SK-N-SH treated with all-trans-retinoic acid at 6 μM for 48 hours (cell line): ENCODE data around the gene RLN3.
A peak's percentile ranks its signal among the peaks of the same experiment; 100 is the strongest.

Experiments
- ATAC-seq: fragments of 200-7000 bp; cut with Tn5 transposase; 3 replicates; pipeline ENCODE4 v1.9.1; 2020; ENCODE audit warnings: mild to moderate bottlenecking, moderate library complexity
- ARNTL ChIP-seq: fragments of 450-650 bp; formaldehyde crosslinking; IDR thresholded peaks from 2 replicates; pipeline ENCODE4 v1.5.0; 2020; ENCODE audit warnings: low read depth, mild to moderate bottlenecking, moderate library complexity, borderline replicate concordance
- BACH2 ChIP-seq: fragments of 250-450 bp; sonication (Bioruptor Pico); IDR thresholded peaks from 2 replicates; pipeline ENCODE4 v1.9.0; 2021; ENCODE audit warnings: mild to moderate bottlenecking, borderline replicate concordance
- CSDC2 ChIP-seq: fragments of 250-450 bp; sonication (Bioruptor Pico); IDR thresholded peaks from 2 replicates; pipeline ENCODE4 v1.5.0; 2020; ENCODE audit warnings: mild to moderate bottlenecking, moderate library complexity
- ESRRG ChIP-seq: fragments of 250-450 bp; sonication (Bioruptor Pico); IDR thresholded peaks from 2 replicates; pipeline ENCODE4 v1.6.1; 2021; ENCODE audit warnings: mild to moderate bottlenecking
- ISL1 ChIP-seq: fragments of 250-450 bp; sonication (Bioruptor Pico); IDR thresholded peaks from 2 replicates; pipeline ENCODE4 v2.1.2; 2022; ENCODE audit warnings: mild to moderate bottlenecking, moderate library complexity
- OSR1 ChIP-seq: fragments of 250-450 bp; sonication (Bioruptor Pico); IDR thresholded peaks from 2 replicates; pipeline ENCODE4 v1.8.0; 2022; ENCODE audit warnings: moderate library complexity, mild to moderate bottlenecking, inconsistent platforms
- PPARA ChIP-seq: fragments of 250-450 bp; sonication (Bioruptor Pico); IDR thresholded peaks from 2 replicates; pipeline ENCODE4 v1.5.0; 2020; ENCODE audit warnings: mild to moderate bottlenecking, borderline replicate concordance
- RARB ChIP-seq: fragments of 250-450 bp; sonication (Bioruptor Pico); IDR thresholded peaks from 2 replicates; pipeline ENCODE4 v1.8.0; 2021; ENCODE audit warnings: mild to moderate bottlenecking, moderate library complexity
- SNAI2 ChIP-seq: fragments of 250-450 bp; sonication (Bioruptor Pico); IDR thresholded peaks from 2 replicates; pipeline ENCODE4 v1.5.0; 2020; ENCODE audit warnings: mild to moderate bottlenecking, moderate library complexity
- TCF4 ChIP-seq: fragments of 250-450 bp; sonication (Bioruptor Pico); IDR thresholded peaks from 2 replicates; pipeline ENCODE4 v1.8.0; 2021; ENCODE audit warnings: mild to moderate bottlenecking, moderate library complexity, borderline replicate concordance
- TOX ChIP-seq: fragments of 250-450 bp; sonication (Bioruptor Pico); IDR thresholded peaks from 2 replicates; pipeline ENCODE4 v1.8.0; 2021; ENCODE audit warnings: mild to moderate bottlenecking, moderate library complexity, borderline replicate concordance
- ZC3H10 ChIP-seq: fragments of 250-450 bp; sonication (Bioruptor Pico); IDR thresholded peaks from 2 replicates; pipeline ENCODE4 v1.5.1; 2021; ENCODE audit warnings: mild to moderate bottlenecking, moderate library complexity
- ZFP3 ChIP-seq: fragments of 250-450 bp; sonication (Bioruptor Pico); IDR thresholded peaks from 2 replicates; pipeline ENCODE4 v1.5.0; 2020; ENCODE audit warnings: mild to moderate bottlenecking, moderate library complexity
- ZFP30 ChIP-seq: fragments of 450-650 bp; formaldehyde crosslinking; IDR thresholded peaks from 2 replicates; pipeline ENCODE4 v1.5.0; 2022; ENCODE audit warnings: mild to moderate bottlenecking, moderate library complexity
- ZNF70 ChIP-seq: fragments of 450-650 bp; formaldehyde crosslinking; IDR thresholded peaks from 2 replicates; pipeline ENCODE4 v1.5.0; 2020; ENCODE audit warnings: mild to moderate bottlenecking, moderate library complexity
- ZNF8 ChIP-seq: fragments of 450-650 bp; formaldehyde crosslinking; IDR thresholded peaks from 2 replicates; pipeline ENCODE4 v1.5.0; 2020; ENCODE audit warnings: mild to moderate bottlenecking, moderate library complexity
- TF ChIP-seq, protein P1 (sequence below): fragments of 250-450 bp; sonication (Bioruptor Pico); IDR thresholded peaks from 2 replicates; pipeline ENCODE4 v1.5.1; 2021; ENCODE audit warnings: mild to moderate bottlenecking, moderate library complexity
- TF ChIP-seq, protein P2 (sequence below): fragments of 250-450 bp; sonication (Bioruptor Pico); IDR thresholded peaks from 2 replicates; pipeline ENCODE4 v1.8.0; 2020; ENCODE audit warnings: mild to moderate bottlenecking, moderate library complexity, borderline replicate concordance
- TF ChIP-seq, protein P3 (sequence below): fragments of 250-450 bp; sonication (Bioruptor Pico); IDR thresholded peaks from 2 replicates; pipeline ENCODE4 v1.5.1; 2020; ENCODE audit warnings: low read depth, mild to moderate bottlenecking, moderate library complexity
- TF ChIP-seq, protein P4 (sequence below): fragments of 250-450 bp; sonication (Bioruptor Pico); IDR thresholded peaks from 2 replicates; pipeline ENCODE4 v1.5.0; 2020; ENCODE audit warnings: mild to moderate bottlenecking, moderate library complexity

The RLN3 gene

DNA sequence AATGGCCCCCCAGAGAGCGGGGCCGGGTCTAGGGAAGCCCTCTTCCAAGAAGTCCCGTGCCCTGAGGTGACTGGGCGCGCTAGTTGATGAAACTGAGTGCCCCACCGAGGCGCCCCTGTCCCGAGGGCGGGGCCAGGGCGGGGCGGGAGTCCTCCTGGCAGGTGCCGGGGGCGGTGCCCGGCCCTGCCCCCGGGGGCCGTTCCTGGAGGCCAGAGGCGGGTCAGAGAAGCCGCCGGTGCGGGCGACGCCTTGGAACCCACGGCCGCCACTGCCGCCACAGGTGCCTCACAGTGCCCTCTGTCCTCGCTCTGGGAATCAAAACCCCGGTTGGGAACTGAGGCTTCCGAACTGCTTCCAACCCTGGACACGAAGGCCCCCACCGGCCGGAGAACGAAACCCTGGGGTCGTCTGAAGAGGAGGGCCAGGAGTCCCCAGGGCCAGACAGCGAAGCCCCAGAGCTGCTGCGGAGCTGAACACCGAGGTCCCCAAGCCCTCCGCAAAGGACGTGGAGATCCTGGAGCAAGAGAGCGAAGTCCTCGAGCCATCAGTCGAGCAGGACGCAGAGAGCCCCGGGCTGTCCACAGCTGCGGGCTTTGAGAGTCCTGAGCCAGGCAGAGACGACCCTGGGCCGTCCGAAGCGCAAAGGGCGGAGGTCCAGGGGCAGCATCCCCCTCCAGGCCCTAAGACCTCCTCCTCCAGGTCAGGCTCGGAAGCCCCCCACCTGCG is 44.8 kb downstream of the RLN3 start, which contains the start of gene MISP3 (continued):
- TF ChIP-seq ISL1 (CRISPR knock-in tag): no peak
- TF ChIP-seq TCF4: no peak
- TF ChIP-seq TOX: no peak
- TF ChIP-seq ZNF70 (CRISPR knock-in tag): no peak

DNA sequence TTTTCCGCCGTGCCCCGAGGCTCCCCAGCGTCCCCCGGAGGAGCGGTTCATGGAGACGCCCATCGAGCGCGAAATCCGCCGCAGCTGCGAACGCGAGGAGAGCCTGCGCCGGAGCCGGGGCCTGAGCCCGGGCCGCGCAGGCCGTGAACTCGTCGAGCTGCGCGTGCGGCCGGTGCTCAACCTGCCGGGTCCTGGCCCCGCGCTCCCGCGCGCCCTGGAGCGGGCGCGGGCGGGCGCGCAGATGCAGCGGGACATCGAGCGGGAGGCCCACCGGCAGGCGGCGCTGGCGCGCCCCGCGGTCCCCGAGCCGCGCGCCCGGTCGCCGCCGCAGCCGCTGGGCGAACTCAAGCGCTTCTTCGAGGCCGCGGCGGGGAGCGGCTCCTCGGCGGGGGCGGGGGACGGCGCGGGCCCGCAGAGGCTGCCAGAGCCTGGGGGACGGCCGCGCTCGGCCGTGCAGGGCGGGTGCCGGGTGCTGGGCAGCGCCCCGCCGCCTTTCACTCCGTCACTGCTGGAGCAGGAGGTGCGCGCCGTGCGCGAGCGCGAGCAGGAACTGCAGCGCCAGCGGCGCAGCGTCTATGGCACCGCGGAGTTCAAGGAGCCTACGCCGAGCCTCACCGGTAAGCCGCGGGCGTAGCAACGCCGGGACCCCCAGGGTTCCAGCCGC is 45.4 kb downstream of the RLN3 start:
- peak; percentile 67 for ATAC-seq
- TF ChIP-seq SNAI2 (CRISPR knock-in tag) (no peak), ZFP3 (CRISPR knock-in tag) (peak; percentile 68; the same call in 1 of the 2 replicates), OSR1 (CRISPR knock-in tag) (no peak)
- TF ChIP-seq, protein P1, sequence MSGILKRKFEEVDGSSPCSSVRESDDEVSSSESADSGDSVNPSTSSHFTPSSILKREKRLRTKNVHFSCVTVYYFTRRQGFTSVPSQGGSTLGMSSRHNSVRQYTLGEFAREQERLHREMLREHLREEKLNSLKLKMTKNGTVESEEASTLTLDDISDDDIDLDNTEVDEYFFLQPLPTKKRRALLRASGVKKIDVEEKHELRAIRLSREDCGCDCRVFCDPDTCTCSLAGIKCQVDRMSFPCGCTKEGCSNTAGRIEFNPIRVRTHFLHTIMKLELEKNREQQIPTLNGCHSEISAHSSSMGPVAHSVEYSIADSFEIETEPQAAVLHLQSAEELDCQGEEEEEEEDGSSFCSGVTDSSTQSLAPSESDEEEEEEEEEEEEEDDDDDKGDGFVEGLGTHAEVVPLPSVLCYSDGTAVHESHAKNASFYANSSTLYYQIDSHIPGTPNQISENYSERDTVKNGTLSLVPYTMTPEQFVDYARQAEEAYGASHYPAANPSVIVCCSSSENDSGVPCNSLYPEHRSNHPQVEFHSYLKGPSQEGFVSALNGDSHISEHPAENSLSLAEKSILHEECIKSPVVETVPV (CRISPR knock-in tag): no peak
- TF ChIP-seq, protein P2, sequence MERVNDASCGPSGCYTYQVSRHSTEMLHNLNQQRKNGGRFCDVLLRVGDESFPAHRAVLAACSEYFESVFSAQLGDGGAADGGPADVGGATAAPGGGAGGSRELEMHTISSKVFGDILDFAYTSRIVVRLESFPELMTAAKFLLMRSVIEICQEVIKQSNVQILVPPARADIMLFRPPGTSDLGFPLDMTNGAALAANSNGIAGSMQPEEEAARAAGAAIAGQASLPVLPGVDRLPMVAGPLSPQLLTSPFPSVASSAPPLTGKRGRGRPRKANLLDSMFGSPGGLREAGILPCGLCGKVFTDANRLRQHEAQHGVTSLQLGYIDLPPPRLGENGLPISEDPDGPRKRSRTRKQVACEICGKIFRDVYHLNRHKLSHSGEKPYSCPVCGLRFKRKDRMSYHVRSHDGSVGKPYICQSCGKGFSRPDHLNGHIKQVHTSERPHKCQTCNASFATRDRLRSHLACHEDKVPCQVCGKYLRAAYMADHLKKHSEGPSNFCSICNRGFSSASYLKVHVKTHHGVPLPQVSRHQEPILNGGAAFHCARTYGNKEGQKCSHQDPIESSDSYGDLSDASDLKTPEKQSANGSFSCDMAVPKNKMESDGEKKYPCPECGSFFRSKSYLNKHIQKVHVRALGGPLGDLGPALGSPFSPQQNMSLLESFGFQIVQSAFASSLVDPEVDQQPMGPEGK (CRISPR knock-in tag): no peak

DNA sequence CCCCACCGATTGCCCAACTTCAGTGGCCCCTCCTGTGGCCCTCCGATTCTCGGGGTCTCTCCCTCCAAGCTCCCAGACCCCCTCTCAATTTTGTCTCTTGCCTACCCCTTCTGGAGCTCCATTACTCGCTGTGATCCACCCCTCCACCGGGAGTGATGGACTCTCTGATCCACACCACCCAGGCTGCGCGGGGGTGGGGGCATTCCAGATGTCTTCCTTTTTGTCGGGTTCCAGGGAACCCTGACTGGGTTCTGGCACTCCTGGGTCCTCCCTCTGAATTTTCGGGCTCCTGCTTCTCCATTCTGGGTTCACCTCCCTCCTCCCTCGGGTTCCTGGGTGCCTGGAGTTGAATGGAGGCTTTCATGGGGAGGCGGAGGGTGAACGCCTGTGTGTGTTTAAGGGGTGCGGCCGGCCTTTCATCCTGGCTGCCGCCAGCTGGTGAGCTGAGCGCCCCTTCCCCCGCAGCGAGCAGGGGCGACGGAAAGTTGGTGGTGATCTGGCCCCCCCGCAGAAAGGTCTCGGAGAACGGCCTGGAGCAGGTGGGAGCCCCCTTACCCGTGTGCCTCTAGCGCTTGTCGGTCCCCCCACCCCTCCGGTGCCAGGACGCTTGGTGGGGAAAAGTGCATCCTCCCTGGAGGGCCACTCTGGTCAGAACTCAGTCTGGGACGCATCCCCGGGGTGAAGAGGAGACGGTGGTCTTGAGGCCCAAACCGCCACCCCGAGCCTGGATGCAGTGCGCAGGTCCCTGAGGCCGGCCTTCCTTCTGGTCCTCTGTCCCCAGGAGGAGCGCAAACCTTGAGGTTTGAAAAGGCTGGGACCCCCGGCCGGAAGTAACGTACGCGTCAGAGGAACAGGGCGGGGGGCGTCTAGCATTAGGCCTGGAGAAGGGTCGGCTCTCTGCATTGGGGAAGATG is 46.2 kb downstream of the RLN3 start:
- TF ChIP-seq ZNF8 (CRISPR knock-in tag) (no peak), RARB (CRISPR knock-in tag) (no peak), ZFP30 (CRISPR knock-in tag) (no peak)
- ATAC-seq: peak; percentile 24

DNA sequence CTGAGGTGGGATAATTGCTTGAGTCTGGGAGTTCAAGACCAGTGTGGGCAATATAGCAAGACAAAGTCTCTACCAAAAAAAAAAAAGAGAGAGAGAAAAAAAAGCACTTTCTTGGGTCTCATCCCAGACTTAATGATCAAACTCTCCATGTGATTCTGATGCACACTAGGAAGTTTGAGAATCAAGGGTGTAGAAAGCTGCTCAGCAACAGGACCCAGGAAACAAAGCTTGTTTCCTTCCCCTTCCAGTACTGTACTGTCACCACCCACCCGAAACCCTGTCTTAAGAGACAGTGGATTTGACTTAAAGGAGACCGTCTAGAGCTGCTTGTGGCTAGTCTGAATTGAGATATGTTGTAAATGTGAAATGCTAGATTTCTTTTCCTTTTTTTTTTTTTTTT is 50.5 kb downstream of the RLN3 start:
- TF ChIP-seq, protein P3, sequence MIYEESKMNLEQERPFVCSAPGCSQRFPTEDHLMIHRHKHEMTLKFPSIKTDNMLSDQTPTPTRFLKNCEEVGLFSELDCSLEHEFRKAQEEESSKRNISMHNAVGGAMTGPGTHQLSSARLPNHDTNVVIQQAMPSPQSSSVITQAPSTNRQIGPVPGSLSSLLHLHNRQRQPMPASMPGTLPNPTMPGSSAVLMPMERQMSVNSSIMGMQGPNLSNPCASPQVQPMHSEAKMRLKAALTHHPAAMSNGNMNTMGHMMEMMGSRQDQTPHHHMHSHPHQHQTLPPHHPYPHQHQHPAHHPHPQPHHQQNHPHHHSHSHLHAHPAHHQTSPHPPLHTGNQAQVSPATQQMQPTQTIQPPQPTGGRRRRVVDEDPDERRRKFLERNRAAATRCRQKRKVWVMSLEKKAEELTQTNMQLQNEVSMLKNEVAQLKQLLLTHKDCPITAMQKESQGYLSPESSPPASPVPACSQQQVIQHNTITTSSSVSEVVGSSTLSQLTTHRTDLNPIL (CRISPR knock-in tag): no peak
- TF ChIP-seq ESRRG (CRISPR knock-in tag): no peak
- no peak for TF ChIP-seq TCF4
- TF ChIP-seq, protein P4, sequence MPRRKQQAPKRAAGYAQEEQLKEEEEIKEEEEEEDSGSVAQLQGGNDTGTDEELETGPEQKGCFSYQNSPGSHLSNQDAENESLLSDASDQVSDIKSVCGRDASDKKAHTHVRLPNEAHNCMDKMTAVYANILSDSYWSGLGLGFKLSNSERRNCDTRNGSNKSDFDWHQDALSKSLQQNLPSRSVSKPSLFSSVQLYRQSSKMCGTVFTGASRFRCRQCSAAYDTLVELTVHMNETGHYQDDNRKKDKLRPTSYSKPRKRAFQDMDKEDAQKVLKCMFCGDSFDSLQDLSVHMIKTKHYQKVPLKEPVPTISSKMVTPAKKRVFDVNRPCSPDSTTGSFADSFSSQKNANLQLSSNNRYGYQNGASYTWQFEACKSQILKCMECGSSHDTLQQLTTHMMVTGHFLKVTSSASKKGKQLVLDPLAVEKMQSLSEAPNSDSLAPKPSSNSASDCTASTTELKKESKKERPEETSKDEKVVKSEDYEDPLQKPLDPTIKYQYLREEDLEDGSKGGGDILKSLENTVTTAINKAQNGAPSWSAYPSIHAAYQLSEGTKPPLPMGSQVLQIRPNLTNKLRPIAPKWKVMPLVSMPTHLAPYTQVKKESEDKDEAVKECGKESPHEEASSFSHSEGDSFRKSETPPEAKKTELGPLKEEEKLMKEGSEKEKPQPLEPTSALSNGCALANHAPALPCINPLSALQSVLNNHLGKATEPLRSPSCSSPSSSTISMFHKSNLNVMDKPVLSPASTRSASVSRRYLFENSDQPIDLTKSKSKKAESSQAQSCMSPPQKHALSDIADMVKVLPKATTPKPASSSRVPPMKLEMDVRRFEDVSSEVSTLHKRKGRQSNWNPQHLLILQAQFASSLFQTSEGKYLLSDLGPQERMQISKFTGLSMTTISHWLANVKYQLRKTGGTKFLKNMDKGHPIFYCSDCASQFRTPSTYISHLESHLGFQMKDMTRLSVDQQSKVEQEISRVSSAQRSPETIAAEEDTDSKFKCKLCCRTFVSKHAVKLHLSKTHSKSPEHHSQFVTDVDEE: no peak
- TF ChIP-seq BACH2 (CRISPR knock-in tag): no peak
- TF ChIP-seq ZFP30 (CRISPR knock-in tag): no peak
- no peak for TF ChIP-seq SNAI2 (CRISPR knock-in tag)
- TF ChIP-seq ZNF70 (CRISPR knock-in tag): no peak
- no peak for TF ChIP-seq ZFP3 (CRISPR knock-in tag)
- TF ChIP-seq ZC3H10 (CRISPR knock-in tag): no peak
- TF ChIP-seq, protein P1 (CRISPR knock-in tag): no peak
- no peak for TF ChIP-seq CSDC2 (CRISPR knock-in tag)
- TF ChIP-seq ARNTL (CRISPR knock-in tag): no peak
- TF ChIP-seq, protein P2 (CRISPR knock-in tag): no peak
- no peak for TF ChIP-seq PPARA (CRISPR knock-in tag)
- TF ChIP-seq ISL1 (CRISPR knock-in tag): no peak
- ATAC-seq: no peak
